Uterus (tissue), 2 donors: ENCODE data around the gene FGF11.

ENCODE experiments used
- CTCF ChIP-seq, 4 experiments: fragments of 200-600 bp in 2 of 4; fragments of 450-650 bp in 2 of 4; sonication (generic) in 2 of 4; IDR thresholded peaks; one replicate each; pipeline ENCODE4 v1.5.1; 2016 to 2019; ENCODE audit warnings: antibody characterized with exemption in 4 of 4, mild to moderate bottlenecking in 2 of 4, moderate library complexity in 1 of 4
- POLR2A ChIP-seq, 2 donors: fragments of 450-650 bp; IDR thresholded peaks; one replicate each; pipeline ENCODE4 v1.6.1; 2016; ENCODE audit warnings: antibody characterized with exemption in 2 of 2, mild to moderate bottlenecking in 1 of 2, moderate library complexity in 1 of 2

DNA sequence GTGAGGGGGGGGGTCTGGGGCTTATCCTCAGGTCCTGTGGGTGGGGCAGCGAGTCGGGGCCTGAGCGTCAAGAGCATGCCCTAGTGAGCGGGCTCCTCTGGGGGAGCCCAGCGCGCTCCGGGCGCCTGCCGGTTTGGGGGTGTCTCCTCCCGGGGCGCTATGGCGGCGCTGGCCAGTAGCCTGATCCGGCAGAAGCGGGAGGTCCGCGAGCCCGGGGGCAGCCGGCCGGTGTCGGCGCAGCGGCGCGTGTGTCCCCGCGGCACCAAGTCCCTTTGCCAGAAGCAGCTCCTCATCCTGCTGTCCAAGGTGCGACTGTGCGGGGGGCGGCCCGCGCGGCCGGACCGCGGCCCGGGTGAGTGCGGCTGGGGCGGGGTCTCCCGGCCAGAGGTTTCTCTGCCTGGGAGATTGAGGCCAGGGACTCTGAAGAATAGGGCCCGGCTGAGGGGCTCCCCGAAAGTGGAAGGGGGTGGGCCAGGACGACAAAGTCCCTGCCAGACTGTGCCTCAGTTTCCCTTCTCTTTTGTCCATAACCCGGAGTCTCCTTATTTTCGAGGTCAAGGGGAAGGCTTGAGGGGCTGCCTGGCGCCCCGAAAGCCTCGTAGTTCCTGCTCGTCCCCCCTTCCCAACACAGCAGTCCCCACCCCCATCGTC, at the start of gene FGF11:
- no peak for TF ChIP-seq CTCF (IDR thresholded peaks at IDR 0.05)
- TF ChIP-seq POLR2A (IDR thresholded peaks at IDR 0.05) = no peak
